Measurements from ENCODE around the gene ZCRB1. TPM values are rescaled to one million over a fixed set of nuclear protein-coding genes. Genes with fewer than 3 reads are reported as not detected.

The ZCRB1 gene
- total RNA-seq, 1 experiment from 2014 or later: 68.1 TPM

DNA sequence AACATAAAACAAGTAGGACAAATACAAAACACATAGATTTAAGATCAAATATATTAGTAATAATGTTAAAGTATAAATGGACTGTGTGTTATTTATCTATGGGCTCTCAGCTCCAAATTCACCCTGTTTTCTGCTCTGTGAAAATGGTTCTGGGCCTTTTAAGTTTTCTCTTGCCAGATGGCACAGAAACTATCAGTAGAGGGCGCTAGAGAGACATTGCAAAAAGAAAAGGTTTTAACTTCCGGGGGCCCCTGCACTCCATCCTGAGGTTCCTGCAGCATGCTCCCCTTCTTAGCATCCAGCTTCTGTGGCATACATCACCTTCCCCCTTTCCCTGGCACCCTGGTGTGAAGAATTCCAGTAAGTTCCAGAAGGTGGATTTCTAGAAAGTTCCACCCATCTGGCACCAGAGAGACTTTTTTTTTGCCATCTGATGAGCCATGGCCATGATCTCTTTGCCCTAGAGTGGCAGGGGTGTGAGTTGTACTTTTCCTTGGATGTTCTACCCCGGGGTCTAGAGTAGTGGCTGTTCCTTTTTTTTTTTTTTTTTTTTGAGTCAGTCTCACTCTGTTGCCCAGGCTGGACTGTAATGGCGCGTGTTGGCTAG lies 29.3 kb downstream of the ZCRB1 start:
- H3K4me2 ChIP-seq (ENCODE audit: low read length): no peak overlapping the region
- H3K4me1 ChIP-seq (ENCODE audit: control insufficient read depth in 1 of 2, insufficient read depth in 2 of 2, low read length in 2 of 2): no peaks in the 10 kb centered on the region
- H3K27me3 ChIP-seq (ENCODE audit: insufficient read depth, low read length): no peaks in the 10 kb centered on the region
- H2AFZ ChIP-seq (ENCODE audit: low read depth, low read length, poor library complexity, severe bottlenecking): no peak overlapping the region
- H3K9me2 ChIP-seq (ENCODE audit: insufficient read depth): no peaks in the 10 kb centered on the region
- no peak overlapping the region for H3K4me3 ChIP-seq (replicated peaks in 1 of 2; ENCODE audit: low read depth in 1 of 2, low read length in 2 of 2)
- intact Hi-C loops (cut with micrococcal nuclease): no loop called here
- H3K9ac ChIP-seq (ENCODE audit: low read length): no peak overlapping the region
- peak in 2 of 3 experiments; percentile 59 to 68; a peak in 4 of 6 replicates for TF ChIP-seq CTCF (IDR thresholded peaks at IDR 0.05 in 2 of 3, conservative IDR thresholded peaks at IDR 0.05 in 1 of 3; ENCODE audit: borderline replicate concordance in 1 of 3, insufficient read depth in 1 of 3, low read depth in 2 of 3, low read length in 2 of 3)
- no peak for TF ChIP-seq ZBTB33 (IDR thresholded peaks at IDR 0.05; ENCODE audit: extremely low read depth, insufficient replicate concordance, low read length)
- TF ChIP-seq ELF1 (IDR thresholded peaks at IDR 0.05; ENCODE audit: borderline replicate concordance, low read depth): no peak
- TF ChIP-seq CEBPB (IDR thresholded peaks at IDR 0.05; ENCODE audit: low read depth): no peak
- POLR2A ChIA-PET: no interaction called here
- no peak overlapping the region for H3K27ac ChIP-seq (ENCODE audit: low read depth, low read length)
- H4K20me1 ChIP-seq (ENCODE audit: insufficient read depth): no peaks in the 10 kb centered on the region
- CTCF ChIA-PET: no interaction called here
- DNase-seq (ENCODE audit: low read depth, low spot score) (no peak), ATAC-seq (peak; percentile 53; the same call in 1 of the 2 replicates)
- H3K79me2 ChIP-seq (ENCODE audit: insufficient read depth, low read length): no peaks in the 10 kb centered on the region
- no TSS peak for BruUV-seq (replicated peaks)
- RAD21 ChIA-PET (ENCODE audit: low non-redundant PET in 1 of 2, low total read pairs in 2 of 2, uncharacterized antibody in 2 of 2, unreplicated experiment in 2 of 2): no interaction called here
- no peaks in the 10 kb centered on the region for H3K36me3 ChIP-seq (ENCODE audit: control insufficient read depth in 1 of 2, insufficient read depth in 2 of 2, low read length in 2 of 2)
- no peaks in the 10 kb centered on the region for H3K9me3 ChIP-seq (ENCODE audit: control insufficient read depth in 1 of 2, insufficient read depth in 1 of 2, low read depth in 1 of 2, low read length in 2 of 2)
